Panc1 (cell line): Measurements from ENCODE around the gene GTF2A1L. TPM values are rescaled to one million over a fixed set of nuclear protein-coding genes. Genes with fewer than 3 reads are reported as not detected.

Source experiments
- ATAC-seq: fragments of 200-7000 bp; cut with Tn5 transposase; 2 replicates; pipeline ENCODE4 v1.9.1; 2020; ENCODE audit warnings: mild to moderate bottlenecking, moderate library complexity
- BruUV-seq: library from RNA; stranded (reverse); fragments of 400-500 nt; replicated peaks from 2 replicates; lab custom pipeline; 2021; lab: Mats Ljungman, UMichigan
- CTCF ChIA-PET: fragments of 300-600 bp; sonication (Branson Sonifier 250); formaldehyde crosslinking; loops from one replicate; lab custom pipeline; 2022; ENCODE audit warnings: antibody characterized with exemption; lab: Charles Lee
- POLR2A ChIA-PET: fragments of 300-600 bp; sonication (Branson Sonifier 250); formaldehyde crosslinking; loops from one replicate; lab custom pipeline; 2022; ENCODE audit warnings: antibody characterized with exemption; lab: Charles Lee
- DNase-seq: peaks from one replicate; pipeline ENCODE4 v3.0.0-alpha.2; 2010; ENCODE audit warnings: low read depth, low spot score
- H3K27ac ChIP-seq: 2 replicates; pipeline ENCODE4 v1.5.1; 2011; ENCODE audit warnings: mild to moderate bottlenecking, low read length, inconsistent platforms
- H3K27me3 ChIP-seq: fragments of 200-500 bp; sonication (Bioruptor generic); 2 replicates; pipeline ENCODE4 v1.6.0; 2014; ENCODE audit warnings: low read length, inconsistent platforms; ENCODE audit not compliant: control insufficient read depth, insufficient read depth
- H3K36me3 ChIP-seq: fragments of 200-500 bp; sonication (Bioruptor generic); 2 replicates; pipeline ENCODE4 v1.5.1; 2014; ENCODE audit warnings: inconsistent platforms, mild to moderate bottlenecking, low read length, moderate library complexity; ENCODE audit not compliant: control insufficient read depth, insufficient read depth
- H3K4me1 ChIP-seq: 2 replicates; pipeline ENCODE4 v1.5.1; 2011; ENCODE audit warnings: inconsistent platforms, mild to moderate bottlenecking, low read length, moderate library complexity; ENCODE audit not compliant: control insufficient read depth, insufficient read depth
- H3K4me3 ChIP-seq, 2 experiments: 2 replicates each; pipeline ENCODE4 v1.5.1; 2011 to 2012; ENCODE audit warnings: low read depth in 2 of 2, low read length in 2 of 2, mild to moderate bottlenecking in 2 of 2, inconsistent platforms in 1 of 2, moderate library complexity in 1 of 2
- H3K9me3 ChIP-seq: fragments of 200-500 bp; sonication (Bioruptor generic); 2 replicates; pipeline ENCODE4 v1.5.1; 2014; ENCODE audit warnings: low read depth, mild to moderate bottlenecking, inconsistent platforms, low read length, moderate library complexity; ENCODE audit not compliant: control insufficient read depth, insufficient read depth
- CTCF ChIP-seq: fragments of 450-650 bp; IDR thresholded peaks from 2 replicates; pipeline ENCODE4 v1.5.1; 2017; ENCODE audit warnings: mild to moderate bottlenecking
- POLR2AphosphoS5 ChIP-seq: IDR thresholded peaks from 2 replicates; pipeline ENCODE4 v1.6.1; 2012; ENCODE audit warnings: mild to moderate bottlenecking, low read depth, low read length, moderate library complexity
- SIN3A ChIP-seq: IDR thresholded peaks from 2 replicates; pipeline ENCODE4 v1.6.1; 2012; ENCODE audit warnings: low read depth, mild to moderate bottlenecking, low read length, moderate library complexity, borderline replicate concordance; ENCODE audit not compliant: insufficient read depth
- TCF7L2 ChIP-seq: IDR thresholded peaks from 2 replicates; pipeline ENCODE4 v1.6.1; 2011; ENCODE audit warnings: mild to moderate bottlenecking, low read depth, low read length, inconsistent platforms
- in situ Hi-C: cut with HindIII; loops from 2 replicates; pipeline ENCODE4 v1.10.0; 2016; ENCODE audit warnings: low sequenced_read_pairs, low pct_unique_long_range_greater_than_20kb
- intact Hi-C: fragments of 100-400 bp; cut with micrococcal nuclease; formaldehyde crosslinking; loops from one replicate; pipeline ENCODE4 v1.10.0; 2022; ENCODE audit not compliant: unreplicated experiment
- total RNA-seq: library from RNA; stranded (reverse); gene quantifications from one replicate; pipeline ENCODE4 v1.2.1, GENCODE V29; 2021; ENCODE audit not compliant: unreplicated experiment
- TF ChIP-seq, protein P1 (sequence below), 2 experiments: IDR thresholded peaks; 2 replicates each; pipeline ENCODE4 v1.6.1; 2011 to 2012; ENCODE audit warnings: low read depth in 2 of 2, control low read depth in 1 of 2, low read length in 1 of 2, mild to moderate bottlenecking in 1 of 2, moderate library complexity in 1 of 2; ENCODE audit not compliant: insufficient read depth in 1 of 2

GTF2A1L gene
- total RNA-seq, 1 experiment from 2014 or later, result not detected

GRCh38 chr2:48635786-48636185, 18.1 kb downstream of the GTF2A1L start:
- ChIA-PET CTCF (no interaction called here), POLR2A (no interaction called here)
- no peak for DNase-seq
- no peak for ATAC-seq
- Histone ChIP-seq H3K36me3 (no peaks in the 10 kb centered on the region), H3K27me3 (no peaks in the 10 kb centered on the region), H3K9me3 (no peaks in the 10 kb centered on the region), H3K4me1 (no peaks in the 10 kb centered on the region), H3K4me3 (no peak overlapping the region), H3K27ac (no peak overlapping the region)
- in situ Hi-C loops (no loop called here), intact Hi-C loops (no loop called here)
- TF ChIP-seq POLR2AphosphoS5 (no peak), SIN3A (no peak), CTCF (no peak)
- TF ChIP-seq, protein P1, sequence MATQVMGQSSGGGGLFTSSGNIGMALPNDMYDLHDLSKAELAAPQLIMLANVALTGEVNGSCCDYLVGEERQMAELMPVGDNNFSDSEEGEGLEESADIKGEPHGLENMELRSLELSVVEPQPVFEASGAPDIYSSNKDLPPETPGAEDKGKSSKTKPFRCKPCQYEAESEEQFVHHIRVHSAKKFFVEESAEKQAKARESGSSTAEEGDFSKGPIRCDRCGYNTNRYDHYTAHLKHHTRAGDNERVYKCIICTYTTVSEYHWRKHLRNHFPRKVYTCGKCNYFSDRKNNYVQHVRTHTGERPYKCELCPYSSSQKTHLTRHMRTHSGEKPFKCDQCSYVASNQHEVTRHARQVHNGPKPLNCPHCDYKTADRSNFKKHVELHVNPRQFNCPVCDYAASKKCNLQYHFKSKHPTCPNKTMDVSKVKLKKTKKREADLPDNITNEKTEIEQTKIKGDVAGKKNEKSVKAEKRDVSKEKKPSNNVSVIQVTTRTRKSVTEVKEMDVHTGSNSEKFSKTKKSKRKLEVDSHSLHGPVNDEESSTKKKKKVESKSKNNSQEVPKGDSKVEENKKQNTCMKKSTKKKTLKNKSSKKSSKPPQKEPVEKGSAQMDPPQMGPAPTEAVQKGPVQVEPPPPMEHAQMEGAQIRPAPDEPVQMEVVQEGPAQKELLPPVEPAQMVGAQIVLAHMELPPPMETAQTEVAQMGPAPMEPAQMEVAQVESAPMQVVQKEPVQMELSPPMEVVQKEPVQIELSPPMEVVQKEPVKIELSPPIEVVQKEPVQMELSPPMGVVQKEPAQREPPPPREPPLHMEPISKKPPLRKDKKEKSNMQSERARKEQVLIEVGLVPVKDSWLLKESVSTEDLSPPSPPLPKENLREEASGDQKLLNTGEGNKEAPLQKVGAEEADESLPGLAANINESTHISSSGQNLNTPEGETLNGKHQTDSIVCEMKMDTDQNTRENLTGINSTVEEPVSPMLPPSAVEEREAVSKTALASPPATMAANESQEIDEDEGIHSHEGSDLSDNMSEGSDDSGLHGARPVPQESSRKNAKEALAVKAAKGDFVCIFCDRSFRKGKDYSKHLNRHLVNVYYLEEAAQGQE (IDR thresholded peaks at IDR 0.05; ENCODE audit: insufficient read depth in 1 of 2, low read depth in 2 of 2, low read length in 1 of 2), result no peak
- BruUV-seq, result no TSS peak

GRCh38 chr2:48638261-48638660, 20.6 kb downstream of the GTF2A1L start:
- Histone ChIP-seq H3K36me3 (no peaks in the 10 kb centered on the region), H3K4me3 (no peak overlapping the region), H3K27me3 (no peaks in the 10 kb centered on the region), H3K9me3 (no peaks in the 10 kb centered on the region), H3K27ac (no peak overlapping the region), H3K4me1 (no peaks in the 10 kb centered on the region)
- ChIA-PET CTCF (no interaction called here), POLR2A (no interaction called here)
- BruUV-seq, result no TSS peak
- in situ Hi-C loops (no loop called here), intact Hi-C loops (no loop called here)
- TF ChIP-seq, protein P1 (IDR thresholded peaks at IDR 0.05; ENCODE audit: insufficient read depth in 1 of 2, low read depth in 2 of 2, low read length in 1 of 2), result no peak
- no peak for TF ChIP-seq POLR2AphosphoS5
- TF ChIP-seq SIN3A, result no peak
- no peak for TF ChIP-seq TCF7L2
- no peak for TF ChIP-seq CTCF
- no peak for DNase-seq
- no peak for ATAC-seq
